Breast epithelium (tissue), 3 donors: ENCODE data around the gene COPZ2.

ENCODE experiments used
- CTCF ChIP-seq, 3 donors: fragments of 450-650 bp; IDR thresholded peaks; one replicate each; pipeline ENCODE4 v1.5.1; 2016 to 2017; ENCODE audit warnings: antibody characterized with exemption in 3 of 3, mild to moderate bottlenecking in 3 of 3, moderate library complexity in 3 of 3
- POLR2A ChIP-seq: fragments of 450-650 bp; IDR thresholded peaks from one replicate; pipeline ENCODE4 v1.6.1; 2016; ENCODE audit warnings: antibody characterized with exemption, mild to moderate bottlenecking, moderate library complexity
- POLR2AphosphoS5 ChIP-seq, 3 donors: sonication (generic); formaldehyde crosslinking; IDR thresholded peaks; one replicate each; pipeline ENCODE4 v1.6.1; 2017; ENCODE audit warnings: antibody characterized with exemption in 3 of 3

- TF ChIP-seq CTCF (IDR thresholded peaks at IDR 0.05) (no peak), POLR2A (no peak), POLR2AphosphoS5 (IDR thresholded peaks at IDR 0.05) (no peak)
Measured at GRCh38 chr17:48047113-48047740, 9.6 kb upstream of the COPZ2 start.
